GM18909 (cell line): ENCODE results near the gene HDLBP.
"Not testable (repeated sequence)": the region's sequence is repeated elsewhere in the genome, so short reads cannot be mapped to it uniquely, and the experiment has no call there.

Experiments
- ATAC-seq: cut with Tn5 transposase; IDR thresholded peaks from one replicate; pipeline ENCODE4 v1.9.1; 2021; ENCODE audit warnings: mild to moderate bottlenecking; ENCODE audit not compliant: unreplicated experiment, poor library complexity

Gene HDLBP

DNA sequence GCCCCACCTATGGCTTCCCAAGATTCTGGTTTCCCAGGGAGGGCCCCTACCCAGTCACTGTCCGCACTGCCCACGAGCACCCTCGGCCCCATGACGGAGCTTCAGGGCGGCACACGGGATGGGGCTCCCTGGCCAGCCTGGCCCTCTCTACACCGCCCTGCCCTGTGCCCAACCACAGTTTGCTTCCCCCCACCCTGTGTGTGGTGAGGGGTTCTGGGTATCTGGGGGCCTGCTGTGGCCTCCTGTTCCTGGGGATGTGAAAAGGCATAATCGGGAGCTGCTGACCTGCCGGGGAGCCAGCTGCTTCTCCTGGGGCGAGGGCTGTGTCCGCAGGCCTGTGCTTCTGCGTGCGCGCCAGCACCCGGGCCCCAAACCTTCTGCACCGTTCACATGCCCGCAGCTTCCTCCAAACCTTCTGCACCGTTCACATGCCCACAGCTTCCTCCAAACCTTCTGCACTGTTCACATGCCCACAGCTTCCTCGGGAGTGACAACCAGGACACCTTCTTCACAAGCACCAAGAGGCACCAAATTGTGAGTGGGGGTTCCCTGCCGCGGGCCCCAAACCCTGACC is 114.6 kb downstream of the HDLBP start:
- no peak for ATAC-seq

GRCh38 chr2:241199897-241200821 is 115.3 kb downstream of the HDLBP start:
- no peak for ATAC-seq

DNA sequence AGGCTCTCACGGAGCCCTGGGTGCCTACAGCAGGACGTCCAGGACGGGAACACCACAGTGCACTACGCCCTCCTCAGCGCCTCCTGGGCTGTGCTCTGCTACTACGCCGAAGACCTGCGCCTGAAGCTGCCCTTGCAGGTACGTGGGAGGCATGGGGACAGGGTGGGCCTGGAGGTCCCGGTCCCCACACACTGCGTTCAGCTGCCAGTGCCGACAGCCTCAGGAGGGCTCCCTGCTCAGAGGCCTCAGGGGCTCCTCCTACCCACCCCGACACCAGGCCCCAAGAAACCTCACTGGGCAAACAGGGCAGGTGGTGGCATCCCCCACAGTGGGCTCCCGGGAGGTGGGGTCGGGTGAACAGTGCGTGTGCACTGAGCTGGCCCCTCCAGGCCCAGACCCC is 116.2 kb downstream of the HDLBP start:
- no peak for ATAC-seq

DNA sequence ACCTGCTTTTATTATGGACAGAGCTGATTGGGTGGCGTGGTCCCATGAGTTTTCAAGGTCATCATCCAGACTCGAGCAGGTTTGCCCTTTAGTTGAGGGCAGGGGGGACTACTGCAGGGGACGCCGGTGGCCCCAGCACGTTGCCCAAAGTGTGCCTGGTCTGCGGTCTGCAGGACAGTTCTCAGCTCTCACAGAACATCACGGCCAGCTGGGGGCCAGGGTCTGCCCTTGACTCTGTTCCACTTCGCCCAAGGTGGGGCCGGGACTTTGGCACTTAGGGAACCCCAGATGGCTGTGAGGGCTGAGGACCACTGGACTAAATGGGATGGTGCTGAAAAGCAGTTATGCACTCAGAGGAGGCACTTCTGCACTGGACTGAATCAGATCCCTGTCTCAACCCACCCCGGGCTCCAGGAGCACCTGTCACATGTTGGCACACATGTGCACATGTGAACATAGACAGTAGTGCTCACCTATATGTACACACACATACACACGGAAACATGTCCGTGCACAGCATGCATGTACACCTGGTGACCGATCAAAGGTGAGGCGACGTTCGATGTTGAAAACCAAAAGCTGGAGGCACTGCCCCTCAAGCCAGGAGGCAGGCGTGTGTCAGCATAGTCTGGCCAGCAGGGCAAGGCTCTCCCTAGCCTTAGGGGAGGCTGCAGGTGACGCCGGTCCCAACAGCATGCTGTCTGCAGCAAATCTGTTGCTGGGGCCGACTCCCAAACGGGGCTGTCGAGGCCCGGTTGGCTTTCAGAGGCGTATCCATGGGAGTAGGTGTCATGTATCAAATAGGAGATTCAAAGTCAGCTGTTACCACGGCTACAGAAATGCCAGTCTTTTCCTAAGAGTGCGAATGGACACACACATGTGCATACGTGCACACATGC is 116.8 kb downstream of the HDLBP start:
- ATAC-seq: no peak

DNA sequence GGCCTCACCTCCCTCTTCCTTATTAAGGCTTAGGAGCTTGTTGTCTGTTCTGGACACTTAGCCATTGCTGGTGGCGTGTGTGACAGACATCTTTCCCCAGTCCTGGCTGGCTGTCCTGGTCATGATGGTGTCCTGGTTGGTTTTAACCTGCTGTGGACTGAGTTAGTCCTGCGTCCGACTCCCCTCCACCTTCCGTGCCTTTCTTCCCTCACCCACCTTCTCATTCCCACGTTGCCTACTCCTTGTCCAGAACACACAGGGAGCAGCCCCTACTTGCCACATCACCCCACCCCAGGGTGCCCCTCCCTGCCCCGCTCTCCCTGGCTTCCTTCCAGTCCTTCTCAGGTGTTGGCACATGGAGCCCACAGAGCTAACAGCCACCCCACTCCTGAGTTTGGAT is 117.5 kb downstream of the HDLBP start:
- no peak for ATAC-seq

- ATAC-seq: not testable (repeated sequence)
Measured at GRCh38 chr2:241197246-241197645, 118.2 kb downstream of the HDLBP start.

GRCh38 chr2:241195506-241196130 is 119.9 kb downstream of the HDLBP start:
- no peak for ATAC-seq

DNA sequence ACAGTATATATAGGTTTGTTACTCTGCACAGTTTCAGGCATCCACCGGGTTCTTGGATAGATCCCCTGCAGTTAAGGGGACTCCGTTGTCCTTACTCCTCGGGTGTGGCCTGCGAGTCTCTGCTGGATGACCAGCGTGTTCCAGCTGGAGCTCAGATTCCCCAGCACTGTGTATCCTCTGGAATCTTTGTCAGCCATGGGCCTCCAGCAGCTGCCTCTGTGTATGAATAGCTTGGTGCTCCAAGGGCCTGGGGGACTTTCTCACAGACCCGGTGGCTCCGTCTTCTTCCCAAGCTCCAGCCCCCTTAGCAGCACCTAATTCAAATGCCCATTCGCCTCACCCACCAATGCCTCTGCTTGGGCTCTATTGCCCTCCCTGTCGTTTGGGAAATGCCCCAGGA is 120.7 kb downstream of the HDLBP start:
- no peak for ATAC-seq

- ATAC-seq: no peak
Measured at GRCh38 chr2:241193271-241193670, 122.2 kb downstream of the HDLBP start.

- no peak for ATAC-seq
Measured at GRCh38 chr2:241191081-241191480, 124.4 kb downstream of the HDLBP start.

DNA sequence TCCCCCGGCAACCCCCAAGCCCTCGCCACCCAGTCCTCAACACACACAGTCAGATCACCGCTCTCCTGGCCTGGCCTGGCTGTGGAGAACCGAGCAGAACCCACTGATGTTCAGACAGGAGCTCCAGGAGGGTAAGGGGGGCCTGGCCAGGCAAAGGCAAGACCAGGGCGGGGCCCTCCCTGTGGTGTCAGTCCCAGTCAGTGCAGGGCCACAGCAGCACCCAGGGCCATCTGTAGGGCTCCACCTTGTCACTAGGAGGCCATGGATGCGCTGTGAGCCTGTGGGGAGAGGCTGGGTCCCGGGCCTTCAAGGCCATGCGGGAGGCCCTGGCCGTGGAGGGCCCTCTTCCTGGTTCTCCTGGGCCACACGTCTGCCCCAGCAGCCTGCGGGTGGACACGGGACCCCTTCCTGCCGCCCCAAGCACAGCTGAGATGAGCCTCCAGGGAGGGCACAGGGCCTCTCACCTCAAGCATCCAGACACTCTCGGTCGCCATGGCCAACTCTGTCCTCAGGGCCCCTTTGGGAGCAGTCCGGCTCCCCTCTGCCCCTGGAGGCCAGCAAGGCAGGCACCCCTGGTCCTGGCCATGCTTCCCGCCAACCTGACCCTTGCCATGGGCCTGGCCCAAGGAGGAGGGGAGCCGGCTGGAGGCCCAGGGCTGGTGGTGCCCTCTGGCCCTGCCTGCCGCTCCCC is 125.0 kb downstream of the HDLBP start:
- no peak for ATAC-seq

GRCh38 chr2:241189856-241190201 is 125.6 kb downstream of the HDLBP start:
- ATAC-seq: no peak

GRCh38 chr2:241189093-241189855 is 126.2 kb downstream of the HDLBP start:
- no peak for ATAC-seq

GRCh38 chr2:241188361-241189092 is 126.9 kb downstream of the HDLBP start, which contains the start of gene ANO7:
ANO7 (plus strand) TSS chr2:241188677; CDS start chr2:241190064, 1,387 bp downstream.
- no peak for ATAC-seq

DNA sequence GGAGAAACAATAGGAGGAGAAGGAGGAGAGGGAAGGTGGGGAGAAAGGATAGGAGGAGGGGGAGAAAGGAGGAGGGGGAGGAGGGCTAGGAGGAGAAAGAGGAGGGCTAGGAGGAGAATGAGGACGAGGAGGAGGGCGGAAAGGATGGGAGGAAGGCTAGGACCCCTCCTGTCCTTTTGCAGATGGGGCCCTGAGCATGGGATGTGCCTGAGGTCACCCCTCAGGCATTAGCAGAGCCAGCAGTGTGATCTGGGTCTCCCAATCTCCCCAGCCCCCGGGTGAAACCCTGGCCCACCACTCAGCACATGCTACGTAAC is 127.6 kb downstream of the HDLBP start:
- ATAC-seq: no peak

DNA sequence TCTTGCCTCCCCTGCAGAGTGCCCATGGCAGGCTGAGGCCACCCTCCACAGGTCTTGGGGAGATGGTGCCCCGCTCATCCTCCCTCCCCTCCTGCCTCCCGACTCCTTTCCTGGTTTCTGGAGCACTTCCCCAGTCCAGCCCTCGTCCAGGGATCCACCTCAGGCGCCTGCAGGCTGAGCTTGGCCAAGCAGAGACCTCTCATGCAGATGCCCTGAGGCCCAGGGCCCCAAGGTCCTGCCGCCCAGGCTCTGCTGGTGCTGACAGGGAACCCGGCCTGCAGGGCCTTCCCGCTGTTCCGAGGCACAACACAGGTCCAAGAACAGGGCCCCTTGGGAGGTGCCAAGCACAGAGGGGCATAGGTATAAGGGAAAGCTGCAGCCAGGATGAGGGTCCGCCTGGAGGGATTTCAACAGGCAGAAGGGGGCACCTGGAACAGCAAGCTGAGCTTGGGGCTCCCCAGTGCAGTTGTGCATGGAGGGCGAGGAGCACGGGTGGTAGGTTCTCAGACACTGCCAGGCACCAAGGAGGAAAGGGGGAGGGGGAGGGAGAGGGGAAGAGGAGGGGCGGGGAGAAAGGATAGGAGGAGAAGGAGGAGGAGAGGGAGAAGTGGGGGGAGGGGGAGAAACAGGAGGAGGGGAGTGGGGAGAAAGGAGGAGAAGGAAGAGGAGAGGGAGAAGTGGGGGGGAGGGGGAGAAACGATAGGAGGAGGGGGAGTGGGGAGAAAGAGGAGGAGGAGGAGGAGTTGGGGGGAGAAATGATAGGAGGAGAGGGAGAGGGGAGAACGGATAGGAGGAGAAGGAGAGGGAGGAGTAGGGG is 128.2 kb downstream of the HDLBP start:
- no peak for ATAC-seq

DNA sequence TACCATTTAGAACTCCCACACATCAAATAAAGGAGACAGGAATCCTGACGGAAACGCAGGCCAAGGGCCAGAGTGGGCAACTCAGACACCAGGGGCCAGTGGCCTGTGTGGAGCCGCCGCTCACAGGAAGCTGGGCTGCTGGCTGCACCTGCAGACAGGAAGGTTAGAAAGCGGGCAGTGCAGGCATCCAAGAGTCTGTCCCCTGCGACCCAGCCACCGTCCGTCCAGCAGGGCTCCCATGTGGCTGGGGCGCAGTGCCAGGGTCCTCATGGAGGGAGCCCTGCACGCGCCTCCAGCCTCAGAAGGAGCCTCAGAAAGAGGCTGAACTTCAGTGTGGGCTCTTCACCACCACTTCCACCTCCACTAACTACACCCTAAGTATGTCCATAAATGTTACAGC is 129.5 kb downstream of the HDLBP start:
- ATAC-seq: no peak

- no peak for ATAC-seq
Measured at GRCh38 chr2:241184901-241185300, 130.6 kb downstream of the HDLBP start.
